EL (cell line): ENCODE results near the gene TNKS2.
"Not testable (repeated sequence)": the region's sequence is repeated elsewhere in the genome, so short reads cannot be mapped to it uniquely, and the experiment has no call there.

ENCODE experiments used
- DNase-seq: peaks from one replicate; pipeline ENCODE4 v3.0.0-alpha.2; 2016

The TNKS2 gene

DNA sequence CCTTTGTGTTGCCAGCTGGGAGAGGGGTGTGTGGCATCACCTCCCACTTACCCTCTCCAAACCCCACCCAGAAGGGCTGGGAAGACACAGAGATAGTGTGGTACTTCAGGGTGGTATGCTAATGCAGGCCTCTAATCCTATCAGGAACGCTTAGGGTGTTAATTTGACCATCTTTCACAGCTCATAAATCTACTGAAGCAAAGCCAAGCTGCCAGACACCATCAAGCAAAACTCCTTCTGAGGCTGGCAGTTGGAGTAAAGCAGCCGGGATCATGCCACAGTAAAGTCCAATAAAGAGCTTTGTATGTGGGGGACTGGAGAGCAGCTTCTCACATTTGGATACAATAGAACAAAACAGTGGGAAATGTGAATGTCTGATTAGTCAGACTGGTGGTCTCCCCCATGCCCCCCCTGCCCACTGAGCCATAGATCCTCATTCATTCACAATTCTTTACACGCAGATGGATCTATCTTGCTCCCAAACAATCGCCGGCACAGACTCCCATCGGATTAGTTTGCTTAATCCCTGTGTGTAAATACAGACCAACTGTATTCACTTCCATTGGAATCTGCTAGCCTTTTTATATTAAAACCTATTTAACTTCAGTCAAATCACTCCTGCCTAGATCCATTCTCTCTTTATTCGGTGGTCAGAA, 81.4 kb downstream of the TNKS2 start:
- no peak for DNase-seq

DNA sequence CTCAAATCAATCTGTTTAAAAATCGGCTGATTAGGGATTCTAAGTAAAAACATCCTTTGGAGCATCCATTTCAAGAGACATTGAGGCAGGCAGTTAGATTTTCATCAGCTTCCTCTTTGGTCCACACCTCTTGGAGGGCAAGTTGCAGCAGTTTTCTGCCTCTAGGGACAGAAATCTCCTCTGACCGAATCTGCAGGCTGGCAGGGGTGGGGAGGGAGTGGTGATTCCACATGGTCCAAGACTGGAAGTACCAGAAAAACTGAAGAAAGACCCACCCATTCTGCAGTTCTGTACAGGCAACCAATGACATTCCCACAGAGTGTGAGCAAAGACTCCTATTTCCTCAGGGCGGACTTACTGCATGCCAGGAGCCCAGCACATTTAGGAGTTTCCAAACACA, 82.1 kb downstream of the TNKS2 start:
- peak; percentile 18 for DNase-seq

DNA sequence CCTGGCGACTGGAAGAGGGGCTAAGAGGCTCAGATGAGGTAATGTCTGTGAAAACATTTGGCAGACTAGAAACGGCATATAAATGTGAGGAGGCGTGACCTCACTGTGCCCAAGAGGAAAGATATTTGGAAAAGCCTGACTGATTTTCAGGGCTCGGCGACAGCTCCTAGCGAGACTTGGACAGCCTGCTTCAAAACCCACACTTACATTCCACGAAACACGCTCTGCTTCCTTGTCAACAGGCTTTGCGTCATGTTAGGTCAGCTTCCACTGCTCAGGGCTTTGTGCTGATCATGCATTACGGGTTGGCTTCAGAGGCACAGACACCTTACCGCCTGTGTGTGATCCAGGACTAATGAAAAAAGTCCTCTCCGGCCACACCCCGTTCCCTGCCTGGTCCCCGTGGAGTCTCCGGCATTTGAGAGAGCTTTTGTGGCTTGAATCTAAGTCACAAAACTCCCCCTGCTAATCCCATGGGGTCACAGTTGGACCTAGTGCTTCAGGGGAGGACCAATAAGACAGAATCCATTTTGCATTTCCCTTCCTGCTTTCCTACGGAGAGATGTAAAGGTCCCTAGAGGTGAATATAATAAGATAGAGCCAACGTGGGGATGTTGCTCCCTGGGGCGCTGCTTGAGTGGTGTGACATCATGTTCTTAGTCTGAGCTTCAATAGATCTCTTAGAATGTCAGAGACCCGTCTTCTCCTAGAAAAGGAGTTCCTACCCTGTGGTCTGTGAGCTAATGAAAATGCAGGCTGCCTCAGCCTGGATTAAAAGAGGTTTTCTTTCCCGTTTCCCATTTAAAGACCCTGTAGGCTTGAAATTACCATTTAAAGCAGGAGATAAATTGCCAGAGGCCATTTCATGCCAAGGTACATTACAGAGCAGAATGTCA, 85.6 kb downstream of the TNKS2 start:
- peak; percentile 38 for DNase-seq

DNA sequence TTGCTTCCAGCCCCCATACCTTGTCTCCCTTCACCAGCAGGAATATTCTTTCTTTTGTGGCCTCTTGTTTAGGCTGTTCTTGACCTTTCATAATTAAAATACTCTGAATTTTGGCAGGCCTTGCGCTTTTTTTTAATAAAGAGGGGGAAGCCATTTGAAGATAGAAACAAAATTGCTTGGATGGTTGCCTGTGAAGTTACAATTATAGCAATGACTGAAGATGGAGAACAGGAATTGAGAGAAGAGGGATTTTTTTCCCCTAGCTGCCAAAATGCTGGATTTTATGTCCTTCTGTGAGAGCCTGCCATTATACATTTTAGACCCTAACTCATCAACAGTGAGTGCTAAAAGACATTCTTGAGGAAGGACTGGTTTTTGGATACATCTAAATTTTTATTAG, 86.3 kb downstream of the TNKS2 start:
- DNase-seq = no peak

DNA sequence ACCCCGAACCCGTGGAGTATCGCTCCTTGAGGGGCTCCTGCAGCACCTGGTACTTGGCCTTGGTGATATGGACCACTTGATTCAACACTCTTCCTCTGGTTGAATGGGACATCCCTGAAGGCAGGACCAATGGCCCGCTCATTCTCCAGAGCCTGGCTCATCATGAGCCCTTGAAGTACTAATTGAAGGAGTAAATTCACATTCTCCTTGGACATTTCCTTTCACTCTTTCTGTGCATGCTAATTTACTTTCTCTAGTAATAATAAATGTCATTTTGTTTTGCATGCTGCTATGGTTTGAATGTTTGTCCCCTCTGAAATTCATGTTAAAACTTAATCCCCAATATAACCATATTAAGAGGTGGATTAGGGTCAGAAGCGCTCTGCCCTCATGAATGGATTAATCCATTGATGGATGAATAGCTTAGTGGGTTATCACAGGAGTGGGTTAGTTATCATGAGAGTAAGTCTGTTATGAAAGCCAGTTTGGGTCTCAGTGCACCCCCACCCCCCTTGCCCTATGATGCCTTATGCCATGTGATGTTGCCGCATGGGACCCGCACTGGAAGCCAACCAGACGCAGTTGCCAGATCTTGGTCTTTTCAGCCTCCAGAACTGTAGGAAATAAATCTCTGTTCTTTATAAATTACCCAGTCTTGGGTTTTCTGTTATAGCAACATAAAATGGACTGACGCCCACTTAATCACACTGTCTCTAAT, 87.3 kb downstream of the TNKS2 start:
- no peak for DNase-seq

DNA sequence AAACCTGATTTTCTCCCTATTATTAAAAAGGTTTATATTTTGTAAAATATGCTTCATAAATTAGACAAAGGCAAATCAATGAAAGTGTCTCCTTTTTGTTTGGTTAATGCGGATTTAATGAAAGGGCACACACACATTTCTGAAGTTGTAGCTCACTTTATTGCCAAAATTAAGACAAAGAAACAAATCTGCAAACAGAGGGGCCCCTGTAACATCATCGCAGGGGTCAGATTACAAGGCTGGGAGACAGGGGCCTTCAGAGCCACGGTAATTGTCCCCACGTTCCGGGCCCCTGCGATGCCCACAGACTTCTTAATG, 88.7 kb downstream of the TNKS2 start:
- no peak for DNase-seq

DNA sequence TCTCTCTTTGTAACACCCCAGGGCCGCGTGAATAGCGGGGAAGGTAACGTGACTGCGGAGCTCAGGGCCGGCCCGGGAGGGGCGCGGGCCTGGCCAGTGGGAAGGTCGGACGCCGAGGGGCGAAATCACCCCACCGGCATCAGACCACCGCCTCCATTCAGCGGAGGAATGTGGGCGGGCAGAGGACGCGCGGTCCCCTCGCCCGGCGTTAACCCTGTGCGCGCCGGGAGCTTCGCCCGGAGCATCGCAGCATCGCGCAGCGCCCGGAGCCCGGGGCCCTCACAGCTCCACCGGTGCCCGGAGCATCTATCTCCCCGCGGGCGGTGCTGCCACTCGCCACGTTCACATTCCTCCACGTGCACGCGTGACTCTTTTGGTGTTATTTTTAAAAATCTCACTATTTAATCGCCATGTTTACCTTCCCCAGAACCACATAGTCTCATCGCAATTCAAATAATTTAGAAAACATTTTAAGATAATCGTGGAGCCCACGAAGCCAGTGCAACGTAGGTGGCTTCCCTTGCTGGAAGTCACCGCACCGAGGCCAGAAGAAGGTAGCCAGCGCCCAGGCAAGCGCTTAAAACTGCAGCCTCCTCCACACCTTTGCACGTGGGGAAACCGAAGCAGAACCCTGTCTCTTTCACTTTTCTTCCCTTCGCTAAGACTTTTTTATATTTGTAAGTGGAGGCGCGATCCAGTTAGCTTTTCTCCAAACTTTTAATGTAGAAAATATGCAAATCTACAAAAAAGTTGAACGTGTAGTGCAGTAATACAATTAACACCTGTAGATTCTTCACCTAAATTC, 89.2 kb downstream of the TNKS2 start:
- DNase-seq = peak; percentile 41

DNA sequence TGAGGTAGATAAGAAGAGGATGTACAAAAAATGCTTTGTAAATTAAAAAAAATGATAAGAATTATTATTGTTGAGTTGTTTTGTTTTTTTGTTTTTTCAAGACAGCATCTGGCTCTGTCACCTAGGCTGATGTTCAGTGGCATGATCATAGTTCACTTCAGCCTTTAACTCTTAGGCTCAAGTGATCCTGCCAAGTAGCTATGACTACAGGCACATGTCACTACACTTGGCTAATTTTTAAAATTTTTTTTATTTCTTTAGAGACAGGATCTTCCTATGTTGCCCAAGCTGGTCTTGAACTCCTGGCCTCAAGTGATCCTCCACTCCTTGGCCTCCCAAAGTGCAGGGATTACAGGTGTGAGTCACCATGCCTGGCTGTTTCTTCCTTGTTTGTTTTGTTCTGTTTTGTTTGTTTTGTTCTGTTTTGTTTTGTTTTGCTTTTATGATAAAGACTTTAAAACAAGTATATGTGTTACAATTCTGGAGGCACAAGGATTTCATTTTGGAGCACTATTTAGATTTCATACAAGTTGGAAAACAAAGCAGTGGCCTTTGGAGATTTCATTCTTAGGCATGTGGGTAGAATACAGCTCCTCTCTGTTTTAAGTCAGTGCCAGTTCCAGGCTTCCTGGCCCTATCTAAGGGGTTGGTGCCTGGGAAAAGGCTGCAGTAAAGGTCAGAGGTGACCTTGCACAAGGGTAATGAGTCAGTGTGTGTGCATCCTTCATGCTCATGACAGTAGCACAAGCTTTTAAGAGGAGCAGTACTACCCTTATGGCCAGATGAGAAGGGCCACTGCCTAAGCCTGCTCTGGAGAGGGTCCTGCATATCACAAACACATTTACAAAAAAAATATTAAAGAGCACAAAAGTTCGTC, 93.1 kb downstream of the TNKS2 start:
- peak; percentile 92 for DNase-seq

DNA sequence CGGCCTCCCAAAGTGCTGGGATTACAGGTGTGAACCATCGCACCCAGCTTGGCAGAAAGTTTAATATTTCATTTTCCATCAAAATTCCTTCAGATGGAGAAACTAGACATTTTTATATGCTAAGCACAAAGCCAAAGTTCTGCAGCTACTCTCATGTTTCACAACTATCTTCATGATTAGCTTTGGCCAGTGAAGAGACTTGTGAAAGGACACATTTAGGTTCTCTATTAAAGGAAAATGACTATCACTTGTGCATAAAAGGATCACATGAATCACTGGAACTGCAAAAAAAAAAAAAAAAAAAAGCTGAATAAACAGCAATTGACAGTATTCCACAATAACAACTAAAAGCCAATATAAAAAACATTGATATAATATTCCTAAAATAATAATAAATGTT, 94.8 kb downstream of the TNKS2 start:
- no peak for DNase-seq

DNA sequence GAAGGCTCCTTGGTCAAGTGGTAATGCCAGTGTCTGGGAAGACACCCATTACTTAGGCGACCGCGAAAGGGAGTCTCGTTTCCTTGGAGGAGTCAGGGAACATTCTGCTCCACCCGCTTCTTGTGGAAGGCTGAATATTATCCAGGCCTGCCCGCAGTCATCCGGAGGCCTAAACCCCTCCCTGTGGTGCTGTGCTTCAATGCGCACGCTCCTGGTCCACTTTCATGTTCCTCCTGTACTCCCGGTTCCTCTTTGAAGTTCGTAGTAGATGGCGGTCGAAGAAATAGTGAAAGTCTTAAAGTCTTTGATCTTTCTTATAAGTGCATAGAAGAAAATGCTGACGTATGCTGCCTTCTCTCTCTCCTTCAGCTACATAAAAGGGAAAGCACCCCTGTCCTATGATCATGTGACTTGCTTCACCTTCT, 96.0 kb downstream of the TNKS2 start:
- not testable (repeated sequence) for DNase-seq

DNA sequence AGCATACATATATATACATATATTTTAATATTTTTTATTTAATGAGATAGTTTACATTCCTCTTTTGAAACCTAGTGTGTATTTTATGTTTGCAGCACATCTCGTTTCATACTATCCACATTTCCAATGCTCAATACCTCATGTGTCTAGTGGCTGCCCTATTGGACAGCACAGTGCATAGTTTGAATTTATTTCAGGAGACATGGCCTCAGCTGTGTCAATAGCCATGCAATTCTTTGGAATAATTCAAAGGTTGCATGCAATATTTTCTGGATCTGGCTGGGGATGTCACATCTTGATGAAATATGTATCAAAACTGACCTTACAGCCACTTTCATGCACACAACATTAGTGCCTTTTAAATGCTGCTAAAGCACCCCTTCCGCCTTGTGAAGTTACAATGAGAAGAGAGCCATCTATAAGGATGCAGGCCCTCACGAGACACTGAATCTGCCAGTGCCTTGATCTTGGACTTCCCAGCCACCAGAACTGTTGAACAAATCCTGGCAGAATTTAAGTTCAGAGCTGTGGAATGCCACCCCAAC, 98.1 kb downstream of the TNKS2 start:
- no peak for DNase-seq

DNA sequence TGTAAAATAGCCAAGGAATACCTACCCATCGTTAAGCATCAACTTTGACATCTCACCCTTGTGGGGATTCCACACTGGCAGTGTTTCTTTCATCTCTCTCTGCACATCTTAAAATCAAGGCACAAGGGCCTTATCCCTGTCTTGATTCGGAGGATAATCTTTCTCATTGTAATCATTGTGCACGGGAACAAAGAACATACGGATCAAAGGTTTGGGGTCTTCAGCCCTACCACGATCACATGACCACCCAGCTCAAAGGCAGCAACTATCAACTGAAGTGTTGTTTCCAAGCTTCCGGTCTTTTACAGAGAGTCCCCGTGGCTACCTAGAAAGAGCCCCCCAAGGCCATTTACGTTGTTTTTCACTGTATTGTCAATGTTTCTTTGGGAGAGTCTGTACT, 99.2 kb downstream of the TNKS2 start:
- DNase-seq = no peak

DNA sequence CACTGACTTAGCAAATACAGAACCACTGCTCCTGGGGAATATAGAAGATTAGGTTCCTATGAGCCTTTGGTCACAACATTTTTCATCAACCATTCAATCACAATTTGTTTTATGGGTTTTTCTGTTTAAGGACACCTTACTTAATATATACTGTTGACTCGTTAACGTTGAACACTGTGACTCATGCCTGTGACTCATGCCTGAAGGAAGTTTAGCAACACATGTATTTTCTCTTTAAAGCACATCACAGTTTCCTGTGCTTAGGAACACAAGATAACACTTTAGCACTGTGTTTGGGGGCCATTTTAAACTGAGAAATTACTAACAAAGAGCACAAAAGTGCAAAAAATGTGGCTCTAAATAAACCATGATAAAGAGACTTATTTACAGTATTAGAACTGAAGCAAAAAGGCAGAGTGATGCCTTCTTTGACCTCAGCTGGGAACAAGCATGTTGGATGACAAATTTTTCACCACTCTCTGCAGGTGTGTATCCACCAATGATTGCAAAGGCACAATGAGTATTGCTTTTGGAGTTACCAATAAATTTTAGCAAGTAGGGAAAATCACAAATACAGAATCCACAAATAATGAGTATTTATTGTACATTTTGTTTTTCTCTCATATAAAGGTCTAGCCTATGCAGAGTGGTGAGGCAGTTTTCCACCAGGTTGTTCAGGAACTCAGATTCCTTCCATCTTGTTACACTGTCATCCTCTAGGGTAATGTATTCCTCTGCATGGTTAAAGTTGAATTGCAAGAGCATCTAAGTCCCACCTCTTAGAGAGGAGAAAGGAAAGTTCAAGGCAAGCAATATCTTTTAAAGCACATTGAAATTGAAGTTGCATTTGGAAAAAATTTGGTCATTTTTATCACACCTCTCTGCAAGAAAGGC, 103.8 kb downstream of the TNKS2 start:
- DNase-seq = peak; percentile 94

DNA sequence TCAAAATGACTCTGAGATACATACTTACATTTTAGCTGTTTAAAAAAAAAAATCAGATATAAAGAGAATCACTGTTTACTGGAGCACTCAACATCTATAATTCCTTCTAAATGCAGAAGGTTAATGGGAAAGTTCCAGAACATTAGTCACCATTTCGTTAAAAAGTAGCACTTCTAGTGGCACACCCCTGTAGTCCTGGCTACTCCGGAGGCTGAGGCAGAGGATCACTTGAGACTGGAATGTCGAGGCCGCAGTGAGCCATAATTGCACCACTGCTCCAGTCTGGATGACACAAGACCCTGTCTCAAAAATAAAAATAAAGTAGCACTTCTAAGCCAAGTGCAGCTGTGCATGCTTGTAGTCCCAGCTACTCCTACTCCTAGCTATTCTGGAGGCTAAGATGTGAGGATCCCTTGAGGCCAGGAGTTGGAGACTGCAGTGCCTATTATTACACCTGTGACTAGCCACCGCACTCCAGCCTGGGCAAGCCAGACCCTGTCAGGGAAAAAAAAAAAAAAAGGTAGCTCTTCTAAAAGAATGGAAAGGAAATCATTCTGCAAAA, 108.9 kb downstream of the TNKS2 start:
- DNase-seq = no peak

DNA sequence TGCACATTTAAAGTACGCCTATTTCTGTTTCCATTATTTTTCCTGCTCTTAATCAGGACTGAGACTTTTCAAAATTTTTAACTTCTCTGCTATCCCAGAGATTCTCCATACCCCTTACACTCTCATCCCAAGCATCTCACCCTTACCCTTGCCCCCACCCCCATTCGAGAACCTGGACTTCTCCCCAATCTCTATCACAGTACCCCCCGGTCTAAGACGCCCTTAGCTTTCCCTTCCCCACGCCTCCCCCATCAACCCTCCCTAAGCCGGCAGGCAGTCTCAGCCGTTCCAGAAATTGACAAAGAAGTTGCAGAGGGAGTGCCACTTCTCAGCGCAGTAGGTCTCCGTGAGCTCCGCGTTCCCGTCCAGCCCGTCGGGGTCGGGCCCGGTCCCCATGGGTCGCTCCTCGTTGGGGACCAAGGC, 109.7 kb downstream of the TNKS2 start:
- no peak for DNase-seq

DNA sequence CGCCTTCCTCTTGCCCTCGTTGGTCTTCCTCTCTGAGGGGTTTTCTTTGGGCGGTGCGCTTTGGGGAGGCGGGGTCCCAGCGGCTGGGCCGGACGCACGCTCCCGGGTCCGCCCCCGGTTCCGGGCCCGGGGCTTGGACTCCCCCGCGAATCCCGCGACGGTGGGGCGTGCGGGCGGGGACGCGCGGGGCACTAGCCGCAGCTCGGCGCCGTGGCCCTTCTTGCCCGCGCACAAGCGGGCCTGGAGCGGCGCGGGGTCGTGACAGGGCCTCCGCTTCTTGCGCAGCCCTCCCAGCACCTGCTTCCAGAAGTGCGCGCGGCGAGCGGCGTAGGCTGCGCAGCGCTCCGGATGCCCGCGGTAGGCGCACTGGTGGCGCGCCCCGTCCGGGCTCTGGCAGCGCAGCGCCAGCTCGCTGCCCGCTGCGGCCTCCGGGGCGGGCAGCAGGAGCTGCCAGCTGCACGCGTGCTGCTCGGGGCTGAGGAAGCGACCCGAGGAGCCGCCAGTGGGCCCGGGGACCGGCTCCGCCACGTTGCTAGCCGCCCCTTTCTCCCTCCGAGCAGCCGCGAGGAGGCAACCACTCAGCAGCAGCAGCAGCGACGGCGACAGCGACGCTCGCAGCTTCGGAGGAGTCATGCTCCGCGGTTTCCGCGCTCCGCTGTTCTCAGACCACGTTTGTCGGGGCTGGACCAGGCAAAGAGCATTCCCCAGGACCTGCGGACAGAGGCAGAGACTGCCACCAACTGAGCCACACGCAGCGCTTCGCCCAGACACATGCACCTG, 110.3 kb downstream of the TNKS2 start:
- peak; percentile 81 for DNase-seq

DNA sequence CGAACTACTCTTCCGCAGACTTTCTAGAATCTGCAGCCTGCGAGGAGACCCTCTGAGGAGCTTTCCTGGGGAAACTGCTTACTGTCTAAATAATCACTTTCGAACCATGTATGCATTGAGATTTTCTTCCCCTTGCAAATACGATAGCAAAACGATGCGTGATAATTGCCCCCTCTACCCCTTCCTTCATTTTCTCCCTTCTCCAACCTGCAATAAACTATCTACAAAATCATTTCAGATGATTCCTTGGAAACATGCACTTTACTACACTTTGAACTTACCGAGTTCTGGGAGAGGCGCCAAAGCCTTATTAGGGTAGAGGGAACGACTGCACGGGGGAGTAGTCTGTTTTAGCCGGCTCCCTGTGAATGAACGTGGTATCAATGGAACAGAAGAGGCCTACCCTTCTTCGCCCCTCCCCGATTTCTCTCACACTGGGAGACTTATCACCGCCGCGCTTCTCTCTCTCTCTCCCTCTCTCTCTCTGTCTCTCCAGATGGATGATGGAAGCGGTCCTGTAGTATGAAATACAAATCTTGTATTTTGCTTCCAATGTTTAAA, 111.0 kb downstream of the TNKS2 start, which contains the start of gene FGFBP3:
TSS of gene FGFBP3 (minus strand) at position 370 of the 561 bp plus-strand sequence. CDS start 517 bp downstream, outside the sequence.
- DNase-seq = peak; percentile 72

DNA sequence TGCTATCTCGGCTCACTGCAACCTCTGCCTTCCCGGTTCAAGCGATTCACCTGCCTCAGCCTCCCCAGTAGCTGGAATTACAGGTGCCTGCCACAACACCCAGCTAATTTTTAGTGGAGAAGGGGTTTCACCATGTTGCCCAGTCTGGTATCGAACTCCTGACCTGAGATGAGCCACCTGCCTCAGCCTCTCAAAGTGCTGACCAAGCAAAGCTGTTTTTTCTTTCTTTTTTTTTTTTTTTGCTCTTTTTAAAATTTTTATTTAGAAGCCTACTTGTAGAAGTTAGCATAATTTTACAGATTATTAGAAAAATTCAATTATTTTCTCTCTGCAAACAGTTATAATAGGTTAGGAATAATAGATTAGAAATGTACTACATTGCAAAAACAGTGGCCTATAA, 112.2 kb downstream of the TNKS2 start:
- no peak for DNase-seq
